OCI-LY3 (cell line): ENCODE data around the gene CHMP4A.
"Not testable (repeated sequence)": the region's sequence is repeated elsewhere in the genome, so short reads cannot be mapped to it uniquely, and the experiment has no call there.

Experiments
- CTCF ChIP-seq: fragments of 200-600, 300-600 bp; sonication (generic); IDR thresholded peaks from 2 replicates; pipeline ENCODE4 v1.5.1; 2014; ENCODE audit warnings: antibody characterized with exemption, low read length, low read depth
- EZH2phosphoT487 ChIP-seq: fragments of 200-600 bp; shearing (Covaris generic); IDR thresholded peaks from 2 replicates; pipeline ENCODE4 v1.6.1; 2018; ENCODE audit warnings: antibody characterized with exemption, mixed run types, low read depth

GRCh38 chr14:24245350-24245749, 32.1 kb upstream of the CHMP4A start:
- not testable (repeated sequence) for TF ChIP-seq CTCF, EZH2phosphoT487
